ENCODE data around the gene ZFAND3. TPM values are rescaled to one million over a fixed set of nuclear protein-coding genes. Genes with fewer than 3 reads are reported as not detected.
"Not testable (repeated sequence)": the region's sequence is repeated elsewhere in the genome, so short reads cannot be mapped to it uniquely, and the experiment has no call there.

The ZFAND3 gene
- total RNA-seq, 1 donor from 2014 or later: 89.6 TPM

DNA sequence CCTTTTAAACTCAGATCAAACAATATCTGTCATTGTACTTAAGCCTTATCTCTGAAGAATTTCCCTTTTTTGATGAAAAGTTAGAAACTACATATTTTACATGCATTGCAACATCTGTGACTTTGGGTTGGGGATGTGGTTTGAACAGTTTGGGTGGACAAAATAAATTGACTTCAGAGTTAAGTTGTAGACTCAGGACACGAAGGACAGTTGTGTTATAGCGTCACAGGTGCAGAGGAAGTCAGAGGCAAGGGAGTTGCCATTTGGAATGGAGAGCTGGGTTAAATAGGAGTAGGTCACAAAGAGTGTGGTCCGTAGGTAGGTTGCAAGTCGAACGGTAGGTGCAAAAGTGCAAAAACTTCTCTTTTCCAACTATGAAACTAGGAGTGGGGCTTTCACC, 46.0 kb downstream of the ZFAND3 start:
- DNase-seq (ENCODE audit: low spot score): no peak

GRCh38 chr6:37866590-37867507, 47.3 kb downstream of the ZFAND3 start:
- no peak for DNase-seq (ENCODE audit: low spot score)

DNA sequence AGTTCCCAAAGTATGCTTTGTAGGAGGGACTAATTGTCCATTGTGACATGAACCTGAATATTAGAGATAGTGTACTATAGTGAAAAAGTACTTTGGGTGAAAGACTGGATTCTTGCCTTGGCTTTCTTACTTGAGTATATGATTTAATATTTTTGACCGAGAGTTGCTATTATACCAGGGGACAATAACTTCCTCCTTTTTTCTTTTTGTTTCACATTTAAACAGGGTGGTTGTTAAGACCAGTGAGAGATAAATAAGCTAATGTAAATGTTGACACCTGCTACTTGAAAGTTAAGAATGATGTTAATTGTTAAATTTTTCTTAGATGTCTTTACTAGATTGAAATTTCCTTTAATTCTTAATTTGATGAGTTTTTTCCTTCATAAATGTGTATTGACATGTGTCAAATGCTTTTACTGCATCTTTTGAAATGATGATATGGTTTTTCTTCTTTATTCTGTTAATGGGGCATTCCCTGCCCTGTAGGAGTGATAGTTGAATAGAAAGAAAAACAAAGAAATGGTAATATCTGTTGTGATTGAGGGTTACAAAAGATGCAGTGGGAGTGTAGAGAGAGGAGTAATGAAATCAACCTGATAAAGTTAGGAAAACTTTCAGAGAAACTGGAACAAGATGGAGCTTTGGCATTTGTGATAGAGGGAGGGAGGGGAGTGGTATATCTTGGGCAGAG, 48.4 kb downstream of the ZFAND3 start:
- DNase-seq (ENCODE audit: low spot score): no peak

DNA sequence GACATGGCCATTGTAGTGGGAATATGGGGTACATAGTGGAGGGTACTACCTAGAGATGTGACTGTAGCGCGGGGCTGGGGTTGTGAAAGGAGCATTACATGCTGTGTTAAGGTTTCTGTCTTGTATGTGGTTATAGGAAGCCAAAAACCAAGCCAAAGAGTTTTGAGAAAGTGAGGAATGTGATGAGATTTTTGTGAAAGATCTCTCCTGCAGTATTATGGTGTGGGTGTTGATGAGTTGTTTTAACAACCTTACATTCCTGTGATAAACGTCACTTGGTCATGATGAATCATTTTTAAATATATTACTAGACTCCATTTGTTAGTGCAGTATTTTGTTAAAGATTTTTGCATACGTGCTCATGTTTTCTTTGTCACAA, 48.9 kb downstream of the ZFAND3 start:
- no peak for DNase-seq (ENCODE audit: low spot score)

GRCh38 chr6:37871616-37872372, 52.3 kb downstream of the ZFAND3 start:
- DNase-seq (ENCODE audit: low spot score): no peak

DNA sequence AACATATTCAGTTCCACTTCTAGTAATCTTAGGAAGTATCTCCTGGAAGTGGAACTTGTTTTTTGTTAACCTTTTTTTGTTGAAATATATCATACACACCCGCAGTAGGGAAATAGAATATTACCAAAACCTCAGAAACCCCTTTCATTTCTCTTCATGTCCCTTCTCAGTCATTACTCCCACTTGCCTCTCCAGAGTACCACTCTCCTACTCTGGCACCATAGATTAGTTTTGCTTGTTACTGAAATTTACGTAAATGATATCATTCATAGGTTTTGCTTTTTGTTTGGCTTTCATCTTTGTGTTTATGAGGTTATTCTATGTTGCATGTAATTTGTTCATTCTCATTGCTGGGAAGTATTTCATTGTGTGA, 52.8 kb downstream of the ZFAND3 start:
- no peak for DNase-seq (ENCODE audit: low spot score)

DNA sequence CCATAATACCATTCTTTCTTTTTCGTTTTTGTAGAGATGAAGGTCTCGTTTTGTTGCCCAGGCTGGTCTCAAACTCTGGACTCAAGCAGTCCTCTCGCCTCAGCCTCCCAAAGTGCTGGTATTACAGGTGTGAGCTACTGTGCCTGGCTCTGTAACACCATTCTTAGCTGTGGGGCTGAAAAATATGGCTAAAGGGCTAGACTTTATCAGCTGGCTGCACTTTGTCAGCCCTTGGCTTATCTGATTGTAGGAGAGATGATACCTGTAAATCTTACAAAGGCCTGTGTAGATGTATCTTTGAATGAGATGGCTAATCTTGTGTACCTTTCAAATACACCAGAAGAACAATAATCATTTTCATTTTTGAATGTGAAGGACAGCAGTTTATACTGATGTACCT, 55.2 kb downstream of the ZFAND3 start:
- no peak for DNase-seq (ENCODE audit: low spot score)

GRCh38 chr6:37875561-37876309, 56.2 kb downstream of the ZFAND3 start:
- no peak for DNase-seq (ENCODE audit: low spot score)

DNA sequence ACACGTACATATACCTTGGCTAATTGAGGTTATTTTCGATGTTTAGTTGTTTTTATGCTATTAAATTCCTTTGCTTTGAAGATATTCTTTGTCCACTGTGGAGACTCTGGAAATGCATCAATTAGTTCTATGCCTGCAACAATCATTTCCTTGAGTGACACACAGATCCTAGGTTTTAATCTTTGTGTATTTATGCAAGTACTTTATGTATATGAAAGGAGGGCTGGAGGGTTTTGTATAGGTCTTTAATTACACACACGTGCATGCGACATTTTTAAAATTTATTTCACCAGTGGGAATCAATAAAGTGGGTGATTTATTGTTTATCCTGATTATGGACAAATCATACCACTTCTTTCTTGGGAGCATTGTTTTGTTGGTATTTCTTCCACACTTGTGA, 57.3 kb downstream of the ZFAND3 start:
- DNase-seq (ENCODE audit: low spot score): no peak

GRCh38 chr6:37877373-37878149, 58.0 kb downstream of the ZFAND3 start:
- DNase-seq (ENCODE audit: low spot score): no peak

- DNase-seq (ENCODE audit: low spot score): no peak
Observed at GRCh38 chr6:37878150-37878710, 58.7 kb downstream of the ZFAND3 start.

DNA sequence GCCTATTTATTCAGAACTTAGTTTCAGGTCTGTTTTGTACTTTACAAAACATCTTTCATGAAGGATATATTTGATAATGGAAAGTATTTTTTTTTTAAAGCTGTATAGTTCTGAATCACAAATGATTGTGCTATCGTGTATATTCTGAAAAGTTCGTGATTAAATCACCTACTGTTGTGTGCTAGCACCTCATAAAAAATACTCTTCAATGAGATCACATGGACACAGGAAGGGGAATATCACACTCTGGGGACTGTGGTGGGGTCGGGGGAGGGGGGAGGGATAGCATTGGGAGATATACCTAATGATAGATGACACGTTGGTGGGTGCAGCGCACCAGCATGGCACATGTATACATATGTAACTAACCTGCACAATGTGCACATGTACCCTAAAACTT, 61.1 kb downstream of the ZFAND3 start:
- DNase-seq (ENCODE audit: low spot score): not testable (repeated sequence)

DNA sequence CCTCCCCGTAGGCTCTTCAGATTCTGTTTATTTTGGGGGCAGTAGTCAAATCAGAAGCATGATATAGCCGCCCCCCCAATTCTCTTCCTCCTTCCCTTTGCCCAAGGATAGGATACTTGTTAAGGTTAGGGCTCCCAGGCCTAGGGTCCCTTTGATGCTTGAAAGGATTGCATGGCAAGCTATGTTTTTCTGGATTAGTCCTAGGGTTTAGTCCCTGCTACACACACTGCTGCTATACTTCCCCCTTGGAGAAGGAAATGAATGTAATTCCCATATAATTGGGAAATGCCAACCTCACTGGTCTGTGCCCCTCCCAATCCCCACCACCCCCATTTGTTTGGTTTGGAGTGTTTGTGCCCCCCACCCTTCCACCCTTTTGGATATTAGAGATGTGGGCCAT, 62.8 kb downstream of the ZFAND3 start:
- no peak for DNase-seq (ENCODE audit: low spot score)

DNA sequence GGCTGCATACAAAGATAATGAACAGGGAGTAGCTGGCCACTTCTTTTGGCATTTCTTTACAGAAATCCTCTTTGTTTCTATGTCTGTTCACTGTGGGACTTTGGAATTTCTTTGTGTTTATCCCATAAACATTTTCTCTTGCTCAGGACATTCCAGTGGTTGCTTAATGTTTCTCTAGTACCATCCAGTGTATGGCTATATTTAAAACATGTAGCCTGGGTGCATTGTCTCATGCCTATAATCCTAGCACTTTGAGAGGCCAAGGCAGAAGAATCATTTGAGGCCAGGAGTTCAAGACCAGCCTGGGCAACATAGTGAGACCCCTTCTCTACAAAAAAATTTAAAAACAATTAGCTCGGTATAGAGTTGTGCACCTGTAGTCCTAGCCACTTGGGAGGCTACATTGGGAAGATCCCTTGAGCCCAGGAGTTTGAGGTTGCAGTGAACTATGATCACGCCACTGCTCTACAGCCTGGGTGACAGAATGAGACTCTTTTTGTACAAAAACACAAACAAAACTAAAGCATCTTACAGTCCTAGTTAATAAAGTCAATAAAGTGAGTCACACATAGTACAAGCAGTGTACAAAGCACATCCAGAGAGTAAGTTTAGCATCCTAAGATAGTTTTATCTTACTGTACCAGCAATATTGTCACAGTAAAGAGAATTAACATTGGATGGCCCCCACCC, 63.3 kb downstream of the ZFAND3 start:
- DNase-seq (ENCODE audit: low spot score): no peak

DNA sequence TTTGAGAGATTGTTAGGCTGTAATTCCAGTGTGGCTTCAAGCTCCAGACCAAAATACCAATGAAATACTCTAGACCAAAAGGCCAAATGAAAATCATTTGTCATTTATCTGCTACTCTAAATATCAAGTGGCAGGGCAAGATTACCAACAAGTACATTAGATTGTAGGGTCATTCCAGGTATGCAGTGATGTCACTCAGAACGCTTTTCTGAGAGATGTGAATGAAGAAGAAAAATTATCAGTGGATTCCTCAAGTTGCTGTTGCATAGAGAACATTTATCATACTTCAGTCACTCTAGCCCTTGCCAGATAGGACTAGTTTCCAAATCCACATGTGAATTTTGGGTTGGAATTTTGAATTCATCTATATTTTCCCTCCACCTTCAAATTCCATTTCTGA, 65.0 kb downstream of the ZFAND3 start:
- no peak for DNase-seq (ENCODE audit: low spot score)

DNA sequence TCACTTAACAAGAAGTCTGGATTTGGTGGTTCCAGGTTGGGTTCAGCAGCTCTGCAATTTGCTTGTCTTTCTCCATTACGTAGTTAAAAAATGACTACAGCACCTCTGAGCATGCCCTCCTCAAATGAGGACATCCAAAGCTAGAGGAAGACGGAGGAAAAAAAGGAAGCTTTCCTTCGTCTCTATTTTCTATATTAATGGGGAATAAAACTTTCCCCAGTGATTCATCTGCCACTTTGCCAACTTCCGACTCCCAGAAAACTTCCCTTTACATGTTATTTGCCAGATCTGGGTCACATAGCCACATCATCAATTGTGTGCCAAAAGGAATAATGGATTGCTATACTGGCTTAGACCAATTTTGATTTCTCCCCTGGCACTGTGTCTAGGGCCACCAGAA, 69.5 kb downstream of the ZFAND3 start:
- DNase-seq (ENCODE audit: low spot score): no peak

DNA sequence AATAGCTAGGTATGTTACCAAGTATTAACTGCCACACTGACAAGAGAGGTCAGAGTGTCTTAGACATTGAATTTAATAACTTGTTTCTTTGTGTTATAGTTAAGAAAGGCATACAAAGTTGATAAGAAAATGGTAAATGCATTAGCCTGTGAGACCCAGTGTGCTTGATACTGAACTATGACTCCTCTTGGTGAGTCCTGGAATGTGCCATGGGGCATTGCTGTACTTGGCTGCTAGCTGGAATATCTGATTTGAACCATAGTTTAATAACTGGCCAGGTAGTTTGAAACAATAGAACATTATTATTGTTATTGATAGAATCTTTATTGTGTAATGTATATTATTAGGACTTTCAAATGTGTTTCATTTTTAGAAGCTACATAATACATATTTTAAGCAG, 70.0 kb downstream of the ZFAND3 start:
- DNase-seq (ENCODE audit: low spot score): no peak

- DNase-seq (ENCODE audit: low spot score): no peak
Observed at GRCh38 chr6:37891072-37891471, 71.5 kb downstream of the ZFAND3 start.

GRCh38 chr6:37893257-37893656, 73.7 kb downstream of the ZFAND3 start:
- DNase-seq (ENCODE audit: low spot score): no peak

DNA sequence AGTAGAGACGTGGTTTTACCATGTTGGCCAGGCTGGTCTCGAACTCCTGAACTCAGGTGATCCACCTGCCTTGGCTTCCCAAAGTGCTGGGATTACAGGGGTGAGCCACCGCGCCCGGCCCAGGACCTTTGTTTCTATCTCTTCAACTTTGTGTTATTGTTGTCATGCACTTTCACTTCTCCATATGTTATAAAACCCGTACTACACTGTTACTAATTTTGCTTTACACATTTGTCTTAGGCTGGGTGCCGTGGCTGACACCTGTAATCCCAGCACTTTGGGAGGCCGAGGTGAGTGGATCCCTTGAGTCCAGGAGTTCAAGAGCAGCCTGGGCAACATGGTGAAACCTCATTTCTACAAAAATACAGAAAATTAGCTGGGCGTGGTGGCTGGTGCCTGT, 74.2 kb downstream of the ZFAND3 start:
- DNase-seq (ENCODE audit: low spot score): not testable (repeated sequence)
